Dermis blood vessel endothelial cell (primary cell): ENCODE results near the gene PDCD1LG2. TPM values are rescaled to one million over a fixed set of nuclear protein-coding genes. Genes with fewer than 3 reads are reported as not detected.

Experiments used
- DNase-seq: peaks from one replicate; pipeline ENCODE4 v3.0.0; 2010
- total RNA-seq: library from RNA; depleted of rRNA; stranded (reverse); fragments of >200 nt; gene quantifications from 2 replicates; pipeline ENCODE4 v1.2.3, GENCODE V29; 2014

The PDCD1LG2 gene
- total RNA-seq, 1 donor from 2014 or later, result 4.4 TPM

- DNase-seq, result peak; percentile 37
Observed at GRCh38 chr9:5531101-5531882, 21.0 kb downstream of the PDCD1LG2 start.

GRCh38 chr9:5532306-5532705, 22.0 kb downstream of the PDCD1LG2 start:
- DNase-seq, result no peak

GRCh38 chr9:5532790-5533189, 22.5 kb downstream of the PDCD1LG2 start:
- DNase-seq, result no peak

- no peak for DNase-seq
Observed at GRCh38 chr9:5536684-5537083, 26.4 kb downstream of the PDCD1LG2 start.

- no peak for DNase-seq
Observed at GRCh38 chr9:5543875-5544702, 33.8 kb downstream of the PDCD1LG2 start.

- peak; percentile 87 for DNase-seq
Observed at GRCh38 chr9:5549658-5550650, 39.6 kb downstream of the PDCD1LG2 start.

GRCh38 chr9:5551368-5552150, 41.2 kb downstream of the PDCD1LG2 start:
- DNase-seq, result no peak

- DNase-seq, result peak; percentile 19
Observed at GRCh38 chr9:5552301-5552700, 42.0 kb downstream of the PDCD1LG2 start.

GRCh38 chr9:5553211-5553610, 42.9 kb downstream of the PDCD1LG2 start:
- peak; percentile 72 for DNase-seq

- no peak for DNase-seq
Observed at GRCh38 chr9:5554254-5554653, 43.9 kb downstream of the PDCD1LG2 start.

GRCh38 chr9:5556101-5556705, 45.9 kb downstream of the PDCD1LG2 start:
- no peak for DNase-seq

GRCh38 chr9:5557606-5558587, 47.6 kb downstream of the PDCD1LG2 start:
- no peak for DNase-seq

- no peak for DNase-seq
Observed at GRCh38 chr9:5559659-5560058, 49.3 kb downstream of the PDCD1LG2 start.

- DNase-seq, result no peak
Observed at GRCh38 chr9:5560443-5561100, 50.2 kb downstream of the PDCD1LG2 start.

GRCh38 chr9:5561828-5562488, 51.6 kb downstream of the PDCD1LG2 start:
- DNase-seq, result no peak

GRCh38 chr9:5562806-5563416, 52.6 kb downstream of the PDCD1LG2 start:
- no peak for DNase-seq

GRCh38 chr9:5563417-5563815, 53.1 kb downstream of the PDCD1LG2 start:
- DNase-seq, result no peak

- no peak for DNase-seq
Observed at GRCh38 chr9:5563886-5564285, 53.6 kb downstream of the PDCD1LG2 start.
